ENCODE measurements around the gene AGPAT4. TPM values are rescaled to one million over a fixed set of nuclear protein-coding genes. Genes with fewer than 3 reads are reported as not detected.
A peak's percentile ranks its signal among the peaks of the same experiment; 100 is the strongest.

The AGPAT4 gene
- total and polyA plus RNA-seq, 7 donors: under 0.01 to 16.6 (median 6.9) TPM

GRCh38 chr6:161152907-161153662 lies 120.8 kb downstream of the AGPAT4 start:
- Histone ChIP-seq H3K36me3 (peaks cover 0 to 26% (median 7%) of the 10 kb centered on the region in 4 donors), H3K4me3 (no peak overlapping the region), H3K27me3 (no peaks in the 10 kb centered on the region), H3K27ac (no peak overlapping the region), H3K9me3 (no peaks in the 10 kb centered on the region), H3K4me1 (no peaks in the 10 kb centered on the region)
- peak; percentile 67 for DNase-seq
- intact Hi-C loops (cut with DNase I): no loop called here
- TF ChIP-seq EP300 (IDR thresholded peaks at IDR 0.05): no peak
- TF ChIP-seq, protein P1, sequence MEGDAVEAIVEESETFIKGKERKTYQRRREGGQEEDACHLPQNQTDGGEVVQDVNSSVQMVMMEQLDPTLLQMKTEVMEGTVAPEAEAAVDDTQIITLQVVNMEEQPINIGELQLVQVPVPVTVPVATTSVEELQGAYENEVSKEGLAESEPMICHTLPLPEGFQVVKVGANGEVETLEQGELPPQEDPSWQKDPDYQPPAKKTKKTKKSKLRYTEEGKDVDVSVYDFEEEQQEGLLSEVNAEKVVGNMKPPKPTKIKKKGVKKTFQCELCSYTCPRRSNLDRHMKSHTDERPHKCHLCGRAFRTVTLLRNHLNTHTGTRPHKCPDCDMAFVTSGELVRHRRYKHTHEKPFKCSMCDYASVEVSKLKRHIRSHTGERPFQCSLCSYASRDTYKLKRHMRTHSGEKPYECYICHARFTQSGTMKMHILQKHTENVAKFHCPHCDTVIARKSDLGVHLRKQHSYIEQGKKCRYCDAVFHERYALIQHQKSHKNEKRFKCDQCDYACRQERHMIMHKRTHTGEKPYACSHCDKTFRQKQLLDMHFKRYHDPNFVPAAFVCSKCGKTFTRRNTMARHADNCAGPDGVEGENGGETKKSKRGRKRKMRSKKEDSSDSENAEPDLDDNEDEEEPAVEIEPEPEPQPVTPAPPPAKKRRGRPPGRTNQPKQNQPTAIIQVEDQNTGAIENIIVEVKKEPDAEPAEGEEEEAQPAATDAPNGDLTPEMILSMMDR (IDR thresholded peaks at IDR 0.05): peak in 1 of 4 experiments; percentile 9
- 93 to 94% methylated on average over 18 of the region's 18 CpGs for WGBS, 2 donors

GRCh38 chr6:161152527-161152862 lies 121.4 kb downstream of the AGPAT4 start:
- Histone ChIP-seq H3K4me3 (no peak overlapping the region), H3K36me3 (peaks cover 2 to 32% (median 7%) of the 10 kb centered on the region in 4 donors)
- DNase-seq: peak; percentile 63

DNA sequence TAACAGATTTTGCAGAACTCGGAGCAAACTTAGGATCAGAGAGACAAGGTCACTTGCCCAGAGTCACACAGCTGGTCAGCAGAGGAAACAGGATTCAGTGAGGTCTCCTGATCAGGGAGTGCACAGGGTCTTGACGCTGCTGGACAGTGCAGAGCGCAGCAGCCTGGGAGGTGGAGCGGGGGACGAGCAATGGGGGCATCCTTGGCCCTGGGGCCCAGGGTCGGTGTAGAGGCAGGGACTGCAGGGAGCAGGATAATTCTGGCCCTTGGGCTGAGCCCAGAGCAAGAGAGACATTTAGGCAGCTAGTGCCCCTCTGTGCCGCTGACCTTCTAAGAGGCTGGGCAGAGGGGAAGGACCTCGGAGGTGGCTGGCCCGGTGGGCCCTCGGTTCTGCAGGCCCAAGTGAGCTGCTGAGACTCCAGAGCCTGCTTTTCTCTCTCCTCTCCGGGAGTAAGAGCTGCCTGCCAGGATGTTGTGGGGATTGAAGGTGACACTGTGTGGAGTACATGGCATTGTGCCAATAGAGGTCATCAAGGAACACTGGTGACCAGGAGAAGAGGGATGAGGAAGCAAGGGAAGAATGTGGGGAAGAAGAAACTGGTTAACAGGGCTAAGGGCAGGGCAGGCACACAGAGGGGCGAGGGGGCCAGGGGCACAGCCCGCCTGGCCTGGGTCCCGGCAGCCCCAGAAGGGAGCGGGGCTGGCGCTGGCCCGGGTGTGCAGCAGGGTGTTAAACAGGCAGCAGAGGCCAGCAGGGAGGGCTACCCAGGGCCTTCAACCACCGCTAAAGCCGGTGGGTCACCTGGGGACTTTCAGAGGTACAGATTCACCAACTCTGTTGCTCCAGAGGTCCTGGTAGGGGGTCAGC lies 122.0 kb downstream of the AGPAT4 start:
- 90 to 92% methylated on average over 19 of the region's 19 CpGs for WGBS, 2 donors
- intact Hi-C loops (cut with DNase I): no loop called here
- peaks cover 3 to 38% (median 8%) of the 10 kb centered on the region in 4 donors for H3K36me3 ChIP-seq

More at GRCh38 chr6:161152527-161152862, 121.4 kb downstream of the AGPAT4 start:
- H3K9me3 ChIP-seq: no peaks in the 10 kb centered on the region
- TF ChIP-seq POLR2AphosphoS5 (IDR thresholded peaks at IDR 0.05) (no peak), EP300 (IDR thresholded peaks at IDR 0.05) (no peak), POLR2A (IDR thresholded peaks at IDR 0.05) (no peak)
- TF ChIP-seq, protein P1 (IDR thresholded peaks at IDR 0.05): no peak
- 84% methylated on average over 9 of the region's 9 CpGs for WGBS, 2 donors
- intact Hi-C loops (cut with DNase I): no loop called here
- H3K27me3 ChIP-seq: no peaks in the 10 kb centered on the region
- no peaks in the 10 kb centered on the region for H3K4me1 ChIP-seq
- no peak overlapping the region for H3K27ac ChIP-seq

DNA sequence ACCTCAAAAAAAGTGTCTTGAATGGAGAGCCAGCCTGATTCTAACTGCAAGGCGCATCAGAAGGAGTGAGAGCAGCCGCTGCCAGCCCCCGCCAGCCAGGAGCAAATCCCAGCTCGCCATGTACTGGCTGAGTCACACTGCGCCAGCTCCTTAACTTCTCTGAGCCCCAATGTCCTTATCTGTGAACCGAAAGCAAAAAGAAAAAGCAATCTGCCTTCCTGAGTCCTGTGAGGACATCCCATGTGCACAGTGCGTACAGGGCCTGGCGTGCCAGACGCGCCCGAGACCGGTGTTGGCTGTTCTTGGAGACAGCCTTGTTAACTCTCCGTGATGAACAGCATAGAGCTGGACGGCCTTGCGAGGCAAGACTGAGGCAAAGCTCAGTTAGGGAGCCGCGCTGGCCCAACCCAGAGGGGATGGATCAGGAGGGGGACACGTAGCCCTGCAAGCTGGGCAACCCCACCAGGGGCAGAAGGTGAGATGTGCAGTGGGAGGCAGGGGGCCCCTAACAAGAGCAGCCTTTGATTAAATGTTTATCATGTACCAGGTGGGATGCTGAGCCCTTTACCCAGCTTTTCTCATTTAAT lies 122.7 kb downstream of the AGPAT4 start:
- Histone ChIP-seq H3K4me1 (no peaks in the 10 kb centered on the region), H3K4me3 (no peak overlapping the region), H3K36me3 (peaks cover 3 to 46% (median 8%) of the 10 kb centered on the region in 4 donors), H3K9me3 (no peaks in the 10 kb centered on the region), H3K27me3 (no peaks in the 10 kb centered on the region), H3K27ac (no peak overlapping the region)
- 93 to 95% methylated on average over 18 of the region's 18 CpGs for WGBS, 2 donors
- peak; percentile 52 for DNase-seq
- TF ChIP-seq POLR2A (IDR thresholded peaks at IDR 0.05) (no peak), EP300 (IDR thresholded peaks at IDR 0.05) (no peak), POLR2AphosphoS5 (IDR thresholded peaks at IDR 0.05) (no peak)
- TF ChIP-seq, protein P1 (IDR thresholded peaks at IDR 0.05): no peak
- intact Hi-C loops (cut with DNase I): no loop called here

More for the DNA sequence above, 122.0 kb downstream of the AGPAT4 start:
- no peak overlapping the region for H3K4me3 ChIP-seq
- H3K4me1 ChIP-seq: no peaks in the 10 kb centered on the region
- peak; percentile 41 for DNase-seq
- H3K27me3 ChIP-seq: no peaks in the 10 kb centered on the region
- TF ChIP-seq EP300 (IDR thresholded peaks at IDR 0.05): no peak
- TF ChIP-seq, protein P1 (IDR thresholded peaks at IDR 0.05): no peak
- TF ChIP-seq POLR2A (IDR thresholded peaks at IDR 0.05): no peak
- TF ChIP-seq POLR2AphosphoS5 (IDR thresholded peaks at IDR 0.05): no peak
- H3K9me3 ChIP-seq: no peaks in the 10 kb centered on the region
- H3K27ac ChIP-seq: no peak overlapping the region
